Measurements from ENCODE around the gene RASGRP2. TPM values are rescaled to one million over a fixed set of nuclear protein-coding genes. Genes with fewer than 3 reads are reported as not detected.

RASGRP2 gene
- total and polyA plus RNA-seq, 2 donors (not counting 1 experiment from before 2014, with no cell fraction given): 1.2 to 5.2 TPM

GRCh38 chr11:64751136-64751535, 7.2 kb upstream of the RASGRP2 start:
- no peaks in the 10 kb centered on the region for H3K79me2 ChIP-seq (ENCODE audit: control insufficient read depth, insufficient read depth, low read length)
- H3K4me1 ChIP-seq (ENCODE audit: control insufficient read depth, extremely low read depth, insufficient read depth, low read length): no peaks in the 10 kb centered on the region
- no peak overlapping the region for H3K4me3 ChIP-seq (replicated peaks in 1 of 4; ENCODE audit: control extremely low read depth in 1 of 4, insufficient read depth in 1 of 4, low read depth in 3 of 4, low read length in 4 of 4)
- H2AFZ ChIP-seq (ENCODE audit: low read length): no peak overlapping the region
- no peak overlapping the region for H3K27ac ChIP-seq (ENCODE audit: insufficient read depth, low read length)
- DNase-seq (ENCODE audit: low read depth in 2 of 2): no peak
- no peak overlapping the region for H3K9ac ChIP-seq (ENCODE audit: insufficient read depth, low read length)
- H4K20me1 ChIP-seq (ENCODE audit: control insufficient read depth, extremely low read depth, insufficient read depth, low read length): no peaks in the 10 kb centered on the region
- H3K36me3 ChIP-seq (ENCODE audit: control insufficient read depth, insufficient read depth, low read length): no peaks in the 10 kb centered on the region
- no peaks in the 10 kb centered on the region for H3K9me3 ChIP-seq (ENCODE audit: control insufficient read depth, insufficient read depth, low read depth, low read length)
- no peaks in the 10 kb centered on the region for H3K27me3 ChIP-seq (ENCODE audit: control insufficient read depth, insufficient read depth, low read length)
- TF ChIP-seq EZH2 (IDR thresholded peaks at IDR 0.05; ENCODE audit: low read length, missing control alignments): no peak
- TF ChIP-seq CTCF (conservative IDR thresholded peaks at IDR 0.05 in 1 of 2, IDR thresholded peaks at IDR 0.05 in 1 of 2; ENCODE audit: low read depth in 1 of 2, low read length in 2 of 2): no peak
- H3K4me2 ChIP-seq (ENCODE audit: extremely low read depth, insufficient read depth, low read length): no peak overlapping the region

GRCh38 chr11:64750361-64751054, 6.6 kb upstream of the RASGRP2 start:
- H4K20me1 ChIP-seq (ENCODE audit: control insufficient read depth, extremely low read depth, insufficient read depth, low read length): no peaks in the 10 kb centered on the region
- H3K9me3 ChIP-seq (ENCODE audit: control insufficient read depth, insufficient read depth, low read depth, low read length): no peaks in the 10 kb centered on the region
- no peaks in the 10 kb centered on the region for H3K36me3 ChIP-seq (ENCODE audit: control insufficient read depth, insufficient read depth, low read length)
- DNase-seq (ENCODE audit: low read depth in 2 of 2): no peak
- no peak overlapping the region for H3K9ac ChIP-seq (ENCODE audit: insufficient read depth, low read length)
- H3K4me1 ChIP-seq (ENCODE audit: control insufficient read depth, extremely low read depth, insufficient read depth, low read length): peaks cover 3% of the 10 kb centered on the region
- no peak overlapping the region for H3K4me3 ChIP-seq (replicated peaks in 1 of 4; ENCODE audit: control extremely low read depth in 1 of 4, insufficient read depth in 1 of 4, low read depth in 3 of 4, low read length in 4 of 4)
- no peak overlapping the region for H2AFZ ChIP-seq (ENCODE audit: low read length)
- H3K27ac ChIP-seq (ENCODE audit: insufficient read depth, low read length): no peak overlapping the region
- no peak overlapping the region for H3K4me2 ChIP-seq (ENCODE audit: extremely low read depth, insufficient read depth, low read length)
- no peaks in the 10 kb centered on the region for H3K27me3 ChIP-seq (ENCODE audit: control insufficient read depth, insufficient read depth, low read length)
- TF ChIP-seq EZH2 (IDR thresholded peaks at IDR 0.05; ENCODE audit: low read length, missing control alignments): no peak
- no peak for TF ChIP-seq CTCF (conservative IDR thresholded peaks at IDR 0.05 in 1 of 2, IDR thresholded peaks at IDR 0.05 in 1 of 2; ENCODE audit: low read depth in 1 of 2, low read length in 2 of 2)
- no peaks in the 10 kb centered on the region for H3K79me2 ChIP-seq (ENCODE audit: control insufficient read depth, insufficient read depth, low read length)

GRCh38 chr11:64747961-64748665, 4.2 kb upstream of the RASGRP2 start:
- Histone ChIP-seq H3K27ac (ENCODE audit: insufficient read depth, low read length) (peak overlapping the region; percentile 55), H3K4me1 (ENCODE audit: control insufficient read depth, extremely low read depth, insufficient read depth, low read length) (peaks cover 16% of the 10 kb centered on the region), H3K4me3 (replicated peaks in 1 of 4; ENCODE audit: control extremely low read depth in 1 of 4, insufficient read depth in 1 of 4, low read depth in 3 of 4, low read length in 4 of 4) (no peak overlapping the region), H3K9ac (ENCODE audit: insufficient read depth, low read length) (no peak overlapping the region), H3K36me3 (ENCODE audit: control insufficient read depth, insufficient read depth, low read length) (no peaks in the 10 kb centered on the region), H4K20me1 (ENCODE audit: control insufficient read depth, extremely low read depth, insufficient read depth, low read length) (no peaks in the 10 kb centered on the region), H3K4me2 (ENCODE audit: extremely low read depth, insufficient read depth, low read length) (no peak overlapping the region), H2AFZ (ENCODE audit: low read length) (no peak overlapping the region), H3K27me3 (ENCODE audit: control insufficient read depth, insufficient read depth, low read length) (peaks cover 16% of the 10 kb centered on the region), H3K9me3 (ENCODE audit: control insufficient read depth, insufficient read depth, low read depth, low read length) (no peaks in the 10 kb centered on the region), H3K79me2 (ENCODE audit: control insufficient read depth, insufficient read depth, low read length) (no peaks in the 10 kb centered on the region)
- TF ChIP-seq CTCF (conservative IDR thresholded peaks at IDR 0.05 in 1 of 2, IDR thresholded peaks at IDR 0.05 in 1 of 2; ENCODE audit: low read depth in 1 of 2, low read length in 2 of 2) (no peak), EZH2 (IDR thresholded peaks at IDR 0.05; ENCODE audit: low read length, missing control alignments) (no peak)
- peak in 1 of 2 donors; percentile 65 for DNase-seq (ENCODE audit: low read depth in 2 of 2)
